ENCODE data around the gene ZNF280B. TPM values are rescaled to one million over a fixed set of nuclear protein-coding genes. Genes with fewer than 3 reads are reported as not detected.

The ZNF280B gene
- total RNA-seq (2.9 and 3.5 TPM in 2 replicates), polyA plus RNA-seq (0.67 and 0.88 TPM in 2 replicates), polyA minus RNA-seq (1.3 and 1.7 TPM in 2 replicates)
- 2.1 TPM for total RNA-seq (2013)

- POLR2A ChIA-PET: no interaction called here
- Histone ChIP-seq H3K9me3 (ENCODE audit: control extremely low read depth in 1 of 3, control insufficient read depth in 2 of 3, insufficient read depth in 1 of 3, low read length in 2 of 3) (peaks cover 0 to 8% (median 5%) of the 10 kb centered on the region in 3 donors), H3K4me3 (ENCODE audit: control extremely low read depth in 1 of 5, extremely low read depth in 1 of 5, insufficient read depth in 1 of 5, low read depth in 2 of 5, low read length in 4 of 5) (peak within 1 kb of the TSS; percentile 4 to 80 (median 73)), H4K20me1 (ENCODE audit: control insufficient read depth, insufficient read depth, low read length, poor library complexity, severe bottlenecking) (no peaks in the 10 kb centered on the region), H3K79me2 (ENCODE audit: control insufficient read depth, insufficient read depth, low read length) (no peaks in the 10 kb centered on the region), H3K4me2 (replicated peaks; ENCODE audit: low read depth, low read length, poor library complexity, severe bottlenecking) (peak within 1 kb of the TSS; percentile 94), H2AFZ (ENCODE audit: insufficient read depth, low read depth, low read length, poor library complexity, severe bottlenecking) (peak within 1 kb of the TSS; percentile 96), H3K27me3 (replicated peaks in 1 of 4; ENCODE audit: control extremely low read depth in 1 of 4, control insufficient read depth in 3 of 4, insufficient read depth in 4 of 4, low read length in 3 of 4) (peaks cover 0 to 1% (median 0%) of the 10 kb centered on the region in 4 experiments), H3K9ac (ENCODE audit: low read length) (peak within 1 kb of the TSS; percentile 79), H3K36me3 (replicated peaks in 1 of 2; ENCODE audit: control extremely low read depth in 1 of 2, control insufficient read depth in 1 of 2, extremely low read depth in 1 of 2, insufficient read depth in 2 of 2, low read length in 1 of 2) (peaks cover 0 to 8% of the 10 kb centered on the region in 2 experiments), H3K27ac (ENCODE audit: low read length in 2 of 2) (peak within 1 kb of the TSS in 1 of 2 donors; percentile 67), H3K4me1 (ENCODE audit: control insufficient read depth in 2 of 2, insufficient read depth in 2 of 2, low read length in 2 of 2) (peaks cover 7 to 16% of the 10 kb centered on the region in 2 donors)
- intact Hi-C loops (cut with micrococcal nuclease): loop anchor here (5.0 kb wide), 1 partner anchor 56 kb away; no protein-coding TSS in a partner anchor
- H3K9me3 Mint-ChIP-seq (ENCODE audit: insufficient read depth): peaks cover 2% of the 10 kb centered on the region
- peak within 1 kb of the TSS; percentile 71 for H3K4me3 Mint-ChIP-seq
- no peak for TF ChIP-seq EZH2 (IDR thresholded peaks at IDR 0.05; ENCODE audit: borderline replicate concordance, insufficient read depth, low read depth, low read length, poor library complexity, severe bottlenecking)
- peak; percentile 71 for TF ChIP-seq CTCF (IDR thresholded peaks at IDR 0.05)
- CTCF ChIA-PET: interaction anchor here (0.7 to 2.4 kb wide), 16 partner anchors 11 to 1289 kb away, joined by 3 to 12 read pairs (median 3); no protein-coding TSS in a partner anchor
- WGBS (ENCODE audit: insufficient coverage): 3% methylated on average over 71 of the region's 72 CpGs
- H3K27ac Mint-ChIP-seq: peak within 1 kb of the TSS; percentile 59
- peaks cover 10% of the 10 kb centered on the region for H3K4me1 Mint-ChIP-seq
- peak; percentile 99 for ATAC-seq (ENCODE audit: low read depth)
- H3K27me3 Mint-ChIP-seq: peaks cover 2% of the 10 kb centered on the region
- peak; percentile 91 for DNase-seq
These were observed at the start of gene ZNF280B for GRCh38 chr22:22508274-22509176. Gene ZNF280B (minus strand): TSS chr22:22508742. CDS start chr22:22489398, 19,344 bp downstream.
